Adipocyte (in vitro differentiated cells): ENCODE data around the gene TSPEAR.
"Not testable (repeated sequence)": the region's sequence is repeated elsewhere in the genome, so short reads cannot be mapped to it uniquely, and the experiment has no call there.

Experiments
- DNase-seq: peaks from one replicate; pipeline ENCODE4 v3.0.0-alpha.2; 2015; ENCODE audit warnings: low read depth
- H3K27me3 ChIP-seq: replicated peaks from 2 replicates; pipeline ENCODE4 v1.7.0; 2013; ENCODE audit warnings: mild to moderate bottlenecking, low read length, moderate library complexity; ENCODE audit not compliant: control insufficient read depth, insufficient read depth
- H3K36me3 ChIP-seq: 2 replicates; pipeline ENCODE4 v1.7.0; 2013; ENCODE audit warnings: low read length, mild to moderate bottlenecking, moderate library complexity; ENCODE audit not compliant: control insufficient read depth, insufficient read depth, severe bottlenecking
- H3K4me1 ChIP-seq: 2 replicates; pipeline ENCODE4 v1.7.0; 2013; ENCODE audit warnings: mild to moderate bottlenecking, low read length, moderate library complexity; ENCODE audit not compliant: control insufficient read depth, insufficient read depth
- H3K4me3 ChIP-seq: 2 replicates; pipeline ENCODE4 v1.7.0; 2013; ENCODE audit warnings: mild to moderate bottlenecking, low read length, moderate library complexity
- H3K9ac ChIP-seq: 2 replicates; pipeline ENCODE4 v1.7.0; 2013; ENCODE audit warnings: mild to moderate bottlenecking, low read length, moderate library complexity
- H3K9me3 ChIP-seq: 2 replicates; pipeline ENCODE4 v1.7.0; 2013; ENCODE audit warnings: mild to moderate bottlenecking, low read length, moderate library complexity; ENCODE audit not compliant: control insufficient read depth

Gene TSPEAR

GRCh38 chr21:44643741-44644310 lies 67.5 kb downstream of the TSPEAR start:
- Histone ChIP-seq H3K4me1 (no peaks in the 10 kb centered on the region), H3K9ac (no peak overlapping the region), H3K4me3 (no peak overlapping the region), H3K27me3 (no peaks in the 10 kb centered on the region), H3K9me3 (peaks cover 32% of the 10 kb centered on the region), H3K36me3 (no peaks in the 10 kb centered on the region)
- no peak for DNase-seq

- H3K9ac ChIP-seq: no peak overlapping the region
- H3K27me3 ChIP-seq: no peaks in the 10 kb centered on the region
- no peaks in the 10 kb centered on the region for H3K4me1 ChIP-seq
- peaks cover 32% of the 10 kb centered on the region for H3K9me3 ChIP-seq
- no peak overlapping the region for H3K4me3 ChIP-seq
- no peak for DNase-seq
- H3K36me3 ChIP-seq: no peaks in the 10 kb centered on the region
Observed at GRCh38 chr21:44640761-44641160, 70.6 kb downstream of the TSPEAR start.

- no peak overlapping the region for H3K4me3 ChIP-seq
- H3K4me1 ChIP-seq: no peaks in the 10 kb centered on the region
- H3K27me3 ChIP-seq: no peaks in the 10 kb centered on the region
- DNase-seq: no peak
- no peak overlapping the region for H3K9ac ChIP-seq
- no peaks in the 10 kb centered on the region for H3K36me3 ChIP-seq
- peaks cover 24% of the 10 kb centered on the region for H3K9me3 ChIP-seq
Observed at GRCh38 chr21:44639331-44639655, 72.1 kb downstream of the TSPEAR start.

GRCh38 chr21:44638506-44639330 lies 72.7 kb downstream of the TSPEAR start:
- not testable (repeated sequence) for H3K27me3 ChIP-seq, H3K4me3 ChIP-seq, H3K4me1 ChIP-seq, H3K9ac ChIP-seq, H3K36me3 ChIP-seq, DNase-seq
- peaks cover 18% of the 10 kb centered on the region for H3K9me3 ChIP-seq

- not testable (repeated sequence) for H3K27me3 ChIP-seq, H3K4me3 ChIP-seq, DNase-seq, H3K4me1 ChIP-seq, H3K9ac ChIP-seq, H3K36me3 ChIP-seq
- H3K9me3 ChIP-seq: peaks cover 18% of the 10 kb centered on the region
Observed at GRCh38 chr21:44637851-44638348, 73.5 kb downstream of the TSPEAR start.

- Histone ChIP-seq H3K4me3 (no peak within 1 kb of the TSS), H3K9me3 (peaks cover 22% of the 10 kb centered on the region), H3K4me1 (no peaks in the 10 kb centered on the region), H3K36me3 (no peaks in the 10 kb centered on the region), H3K9ac (no peak within 1 kb of the TSS), H3K27me3 (no peaks in the 10 kb centered on the region)
- no peak for DNase-seq
Observed at GRCh38 chr21:44637018-44637850, 74.1 kb downstream of the TSPEAR start, which contains the start of gene KRTAP10-10. KRTAP10-10 (plus strand) TSS chr21:44637356; CDS start chr21:44637418, 62 bp downstream.

- H3K36me3 ChIP-seq: no peaks in the 10 kb centered on the region
Observed at GRCh38 chr21:44636209-44637017, 75.0 kb downstream of the TSPEAR start.

GRCh38 chr21:44632067-44632466 lies 79.3 kb downstream of the TSPEAR start:
- no peaks in the 10 kb centered on the region for H3K4me1 ChIP-seq
- no peak overlapping the region for H3K9ac ChIP-seq

More at GRCh38 chr21:44636209-44637017, 75.0 kb downstream of the TSPEAR start:
- Histone ChIP-seq H3K4me3 (no peak overlapping the region), H3K4me1 (no peaks in the 10 kb centered on the region), H3K27me3 (no peaks in the 10 kb centered on the region), H3K9ac (no peak overlapping the region), H3K9me3 (peaks cover 27% of the 10 kb centered on the region)
- no peak for DNase-seq

GRCh38 chr21:44630440-44630839 lies 80.9 kb downstream of the TSPEAR start:
- H3K4me1 ChIP-seq: no peaks in the 10 kb centered on the region
- H3K36me3 ChIP-seq: no peaks in the 10 kb centered on the region
- no peak for DNase-seq
- H3K4me3 ChIP-seq: no peak overlapping the region
- H3K27me3 ChIP-seq: no peaks in the 10 kb centered on the region
- H3K9ac ChIP-seq: no peak overlapping the region
- peaks cover 31% of the 10 kb centered on the region for H3K9me3 ChIP-seq

More at GRCh38 chr21:44632067-44632466, 79.3 kb downstream of the TSPEAR start:
- no peak for DNase-seq
- no peaks in the 10 kb centered on the region for H3K27me3 ChIP-seq
- no peak overlapping the region for H3K4me3 ChIP-seq
- H3K36me3 ChIP-seq: no peaks in the 10 kb centered on the region
- H3K9me3 ChIP-seq: peaks cover 31% of the 10 kb centered on the region

- H3K4me1 ChIP-seq: no peaks in the 10 kb centered on the region
- no peaks in the 10 kb centered on the region for H3K27me3 ChIP-seq
- no peaks in the 10 kb centered on the region for H3K36me3 ChIP-seq
- no peak for DNase-seq
- H3K4me3 ChIP-seq: no peak overlapping the region
- H3K9me3 ChIP-seq: peaks cover 42% of the 10 kb centered on the region
- no peak overlapping the region for H3K9ac ChIP-seq
Observed at GRCh38 chr21:44628707-44629391, 82.5 kb downstream of the TSPEAR start.
